GM21576 (cell line): ENCODE measurements around the gene RFC1.
"Not testable (repeated sequence)": the region's sequence is repeated elsewhere in the genome, so short reads cannot be mapped to it uniquely, and the experiment has no call there.

Experiments
- ATAC-seq: cut with Tn5 transposase; IDR thresholded peaks from one replicate; pipeline ENCODE4 v1.9.1; 2021; ENCODE audit warnings: mild to moderate bottlenecking, moderate library complexity; ENCODE audit not compliant: unreplicated experiment

RFC1 gene

GRCh38 chr4:39305912-39306677, 60.1 kb downstream of the RFC1 start:
- ATAC-seq: no peak

GRCh38 chr4:39304651-39305050, 61.5 kb downstream of the RFC1 start:
- no peak for ATAC-seq

GRCh38 chr4:39303871-39304270, 62.3 kb downstream of the RFC1 start:
- ATAC-seq: no peak

GRCh38 chr4:39302901-39303300, 63.3 kb downstream of the RFC1 start:
- ATAC-seq: no peak

- no peak for ATAC-seq
Observed at GRCh38 chr4:39295784-39296183, 70.4 kb downstream of the RFC1 start.

GRCh38 chr4:39292433-39292832, 73.7 kb downstream of the RFC1 start:
- not testable (repeated sequence) for ATAC-seq

- ATAC-seq: no peak
Observed at GRCh38 chr4:39291686-39292085, 74.5 kb downstream of the RFC1 start.

GRCh38 chr4:39287223-39287622, 78.9 kb downstream of the RFC1 start:
- ATAC-seq: no peak

GRCh38 chr4:39286263-39286662, 79.9 kb downstream of the RFC1 start:
- ATAC-seq: no peak

GRCh38 chr4:39285853-39286252, 80.3 kb downstream of the RFC1 start:
- ATAC-seq: no peak

GRCh38 chr4:39285111-39285795, 80.9 kb downstream of the RFC1 start:
- ATAC-seq: no peak

GRCh38 chr4:39280770-39281169, 85.4 kb downstream of the RFC1 start:
- no peak for ATAC-seq

- no peak for ATAC-seq
Observed at GRCh38 chr4:39279416-39279815, 86.7 kb downstream of the RFC1 start.

- no peak for ATAC-seq
Observed at GRCh38 chr4:39278476-39278875, 87.7 kb downstream of the RFC1 start.

GRCh38 chr4:39277661-39278060, 88.5 kb downstream of the RFC1 start:
- ATAC-seq: not testable (repeated sequence)

GRCh38 chr4:39274503-39274902, 91.7 kb downstream of the RFC1 start:
- ATAC-seq: no peak

- no peak for ATAC-seq
Observed at GRCh38 chr4:39263895-39264294, 102.3 kb downstream of the RFC1 start.

- ATAC-seq: no peak
Observed at GRCh38 chr4:39259571-39260330, 106.4 kb downstream of the RFC1 start.

GRCh38 chr4:39256436-39256835, 109.7 kb downstream of the RFC1 start:
- ATAC-seq: no peak

- ATAC-seq: no peak
Observed at GRCh38 chr4:39255871-39256270, 110.3 kb downstream of the RFC1 start.

GRCh38 chr4:39255266-39255665, 110.9 kb downstream of the RFC1 start:
- ATAC-seq: no peak

GRCh38 chr4:39243462-39243861, 122.7 kb downstream of the RFC1 start:
- no peak for ATAC-seq
